ENCODE measurements around the gene ZYG11A.

ZYG11A gene

DNA sequence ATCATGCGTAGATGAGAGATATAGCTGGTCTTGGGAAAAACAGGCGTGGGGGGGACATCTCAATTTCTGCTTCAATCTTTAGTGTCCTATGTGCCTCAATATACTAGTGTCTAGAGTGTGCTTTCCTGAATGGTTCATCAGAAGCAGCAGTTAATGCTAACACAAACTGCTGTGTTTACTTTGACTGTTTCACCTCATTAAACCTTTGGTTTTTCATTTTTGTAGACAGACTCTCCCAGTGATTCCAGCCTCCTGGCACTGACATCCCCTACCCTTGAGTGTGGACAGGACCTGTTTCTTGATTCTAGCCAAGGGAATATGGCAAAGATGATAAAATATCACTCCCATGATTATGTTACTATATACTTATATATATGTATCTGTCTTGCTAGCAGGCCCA, 37.6 kb downstream of the ZYG11A start:
- no peak for DNase-seq

DNA sequence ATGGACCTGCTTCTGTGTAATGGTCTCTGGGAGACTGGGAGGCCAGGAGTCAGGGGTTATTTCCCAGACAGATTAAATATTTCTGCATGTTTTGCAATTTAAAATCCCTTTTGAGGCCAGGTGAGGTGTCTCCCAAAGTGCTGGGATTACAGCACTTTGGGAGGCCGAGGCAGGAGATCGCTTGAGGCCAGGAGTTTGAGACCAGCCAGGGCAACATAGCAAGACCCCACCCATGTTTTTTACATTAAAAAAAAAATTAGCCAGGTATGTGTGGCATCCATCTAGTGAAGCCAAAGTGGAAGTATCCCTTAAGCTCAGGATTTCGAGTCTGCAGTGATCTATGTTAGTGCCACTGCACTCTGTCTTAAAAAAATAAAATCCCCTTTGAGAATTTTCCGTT, 44.9 kb downstream of the ZYG11A start:
- DNase-seq, result no peak

DNA sequence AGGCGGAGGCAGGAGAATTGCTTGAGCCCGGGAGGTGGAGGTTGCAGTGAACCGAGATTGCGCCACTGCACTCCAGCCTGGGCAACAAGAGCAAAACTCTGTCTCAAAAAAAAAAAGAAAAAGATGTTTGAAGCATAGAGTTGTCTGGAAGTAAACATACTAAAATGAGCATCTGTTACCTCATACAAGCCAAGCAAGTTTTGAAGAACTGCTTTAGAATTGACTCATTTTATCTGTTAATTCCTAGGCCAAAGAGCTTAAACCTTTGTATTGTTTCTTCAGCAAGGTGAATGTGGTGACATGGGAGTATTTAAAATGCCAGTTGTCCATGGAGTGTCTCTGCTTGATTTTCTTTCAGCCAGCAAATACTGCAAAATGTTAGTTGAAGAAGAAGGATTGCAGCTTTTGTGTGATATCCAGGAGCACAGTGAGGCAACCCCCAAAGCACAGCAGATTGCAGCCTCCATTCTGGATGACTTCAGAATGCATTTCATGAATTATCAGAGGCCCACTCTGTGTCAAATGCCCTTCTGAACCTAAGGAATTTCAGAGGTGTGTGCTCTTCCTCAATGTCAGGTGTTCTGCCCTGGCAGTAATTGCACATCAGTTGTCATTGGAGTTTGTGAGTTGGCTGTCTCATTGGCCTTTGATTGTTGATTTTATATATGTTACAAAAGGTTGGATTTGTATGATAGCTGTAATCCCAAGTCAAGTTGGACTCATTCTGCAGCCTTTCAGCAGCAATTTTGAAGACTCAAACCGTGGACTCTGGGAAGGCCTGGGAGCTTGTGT, 50.1 kb downstream of the ZYG11A start:
- no peak for DNase-seq

DNA sequence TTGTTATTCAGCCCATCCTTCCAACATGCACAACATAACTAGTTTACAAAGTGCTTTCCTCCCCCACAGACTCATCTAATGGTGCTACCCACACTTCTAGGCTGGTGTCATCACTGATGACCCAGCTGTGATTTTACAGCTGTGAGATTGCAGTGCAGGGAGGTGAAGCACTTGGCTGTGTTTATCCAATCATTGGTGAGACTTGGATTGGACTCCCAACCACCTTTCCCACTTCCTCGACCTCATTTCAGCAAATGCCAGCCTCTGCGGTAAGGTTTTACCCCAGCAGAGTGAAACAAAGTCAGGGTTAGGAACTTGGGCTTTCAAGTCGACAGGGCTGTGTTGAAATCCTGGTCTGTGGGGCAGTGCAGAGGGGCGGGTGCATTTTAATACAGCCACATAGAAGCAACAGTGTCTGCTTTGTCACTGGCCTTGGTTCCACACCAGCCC, 56.9 kb downstream of the ZYG11A start:
- DNase-seq, result no peak

DNA sequence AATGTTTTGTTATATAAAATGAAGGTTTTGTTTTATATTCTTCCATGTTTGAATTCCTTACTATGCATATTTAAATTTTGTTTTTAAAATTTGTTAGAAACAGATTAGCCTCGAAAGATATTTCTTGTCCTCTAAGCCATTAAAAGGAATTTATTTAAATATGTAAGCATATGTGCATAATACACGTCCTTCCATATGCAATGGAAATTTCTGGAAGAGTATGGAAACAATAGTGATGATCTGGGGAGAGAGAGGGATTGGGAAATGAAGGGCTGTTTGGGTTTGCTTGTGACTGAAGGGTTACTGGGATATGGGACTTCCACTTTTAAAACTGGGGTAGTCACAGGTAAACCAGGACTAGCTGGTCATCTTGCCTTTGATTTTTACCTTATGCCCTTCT, 57.8 kb downstream of the ZYG11A start:
- DNase-seq, result no peak

DNA sequence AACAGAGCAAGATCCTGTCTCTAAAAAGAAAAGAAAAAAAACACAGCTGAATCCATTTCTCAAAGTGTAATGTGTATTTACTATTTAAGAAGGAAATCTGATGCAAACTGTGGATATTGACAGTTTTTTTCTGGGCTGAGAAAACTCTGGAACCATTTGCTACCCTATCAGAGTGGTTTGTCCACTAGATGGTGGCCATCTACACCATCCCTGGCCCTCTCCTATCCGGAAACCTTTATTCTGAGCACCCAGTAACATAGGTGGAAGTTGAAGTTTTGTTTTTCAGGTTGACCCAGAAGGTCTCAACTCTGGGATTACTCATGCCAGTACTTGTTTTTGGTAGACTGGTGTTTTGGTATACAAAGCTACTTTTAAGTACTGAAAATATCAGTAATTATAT, 58.8 kb downstream of the ZYG11A start:
- DNase-seq, result no peak

DNA sequence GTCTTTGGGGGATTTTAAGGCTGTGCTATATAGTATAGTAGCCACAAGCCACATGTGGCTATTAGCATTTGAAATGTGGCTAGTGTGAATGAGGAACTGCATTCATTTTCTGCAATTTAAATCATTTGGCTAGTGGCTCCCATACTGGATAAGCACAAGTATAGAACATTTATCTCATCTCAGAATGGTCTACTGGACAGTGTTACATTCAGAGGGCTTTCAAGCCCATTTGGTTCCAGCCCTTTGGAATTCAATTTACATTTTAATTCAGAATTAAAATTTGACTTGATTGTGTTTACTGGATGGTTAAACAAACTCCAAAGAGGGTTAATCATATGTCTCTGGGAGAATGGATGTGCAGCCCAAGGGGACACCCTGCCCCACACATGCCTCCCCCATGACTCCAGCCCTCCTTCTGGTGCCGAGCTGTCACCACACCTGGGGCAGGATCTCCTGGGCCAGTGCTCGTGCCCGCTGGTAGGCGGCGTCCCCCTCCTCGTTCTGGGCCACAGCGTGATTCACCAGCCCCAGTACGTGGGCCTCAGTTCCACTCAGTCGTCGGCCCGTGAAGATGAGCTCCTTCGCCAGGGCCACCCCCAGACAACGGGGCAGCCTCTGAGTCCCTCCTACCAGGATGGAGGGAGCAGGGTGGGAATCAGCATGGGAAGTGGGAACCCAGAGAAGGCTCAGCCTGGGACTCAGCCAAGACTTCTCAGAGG, 61.8 kb downstream of the ZYG11A start:
- DNase-seq, result no peak

DNA sequence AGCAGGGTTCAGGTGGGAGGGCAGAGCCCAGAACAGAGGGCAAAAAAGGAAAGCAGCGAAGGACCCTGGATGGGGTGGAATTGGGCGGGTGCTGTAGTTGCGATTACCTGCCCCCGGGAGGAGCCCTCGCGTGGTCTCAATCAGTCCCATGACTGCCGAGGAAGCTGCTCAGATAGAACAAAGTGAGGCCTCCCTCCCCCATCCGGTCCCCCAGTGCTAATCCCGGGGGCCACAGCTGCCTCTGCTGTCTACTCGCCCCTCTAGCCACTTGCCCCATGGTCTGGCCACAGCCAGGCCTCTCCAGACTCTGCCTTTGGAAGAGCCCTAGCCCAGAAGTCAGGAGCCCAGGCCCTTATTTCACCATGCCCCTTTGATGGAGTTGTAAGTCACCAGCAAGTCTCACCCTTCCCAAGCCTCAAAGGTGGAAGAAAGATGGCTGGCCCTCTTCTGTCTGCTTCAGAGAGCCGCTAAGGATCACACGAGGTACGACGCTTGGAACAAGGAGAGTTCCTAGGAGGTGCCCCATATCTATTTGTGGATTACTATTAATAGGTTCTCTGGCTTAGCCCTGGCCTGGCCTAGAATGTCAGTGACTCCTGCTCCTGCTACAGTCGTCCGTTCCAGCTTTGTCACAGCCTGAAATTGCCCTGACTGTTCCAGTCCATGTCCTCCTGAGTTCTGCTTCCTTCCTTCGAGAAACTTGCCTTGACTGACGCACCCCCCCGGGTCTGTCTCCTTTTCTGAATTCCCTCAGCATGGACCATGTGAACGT, 62.6 kb downstream of the ZYG11A start:
- DNase-seq, result no peak

DNA sequence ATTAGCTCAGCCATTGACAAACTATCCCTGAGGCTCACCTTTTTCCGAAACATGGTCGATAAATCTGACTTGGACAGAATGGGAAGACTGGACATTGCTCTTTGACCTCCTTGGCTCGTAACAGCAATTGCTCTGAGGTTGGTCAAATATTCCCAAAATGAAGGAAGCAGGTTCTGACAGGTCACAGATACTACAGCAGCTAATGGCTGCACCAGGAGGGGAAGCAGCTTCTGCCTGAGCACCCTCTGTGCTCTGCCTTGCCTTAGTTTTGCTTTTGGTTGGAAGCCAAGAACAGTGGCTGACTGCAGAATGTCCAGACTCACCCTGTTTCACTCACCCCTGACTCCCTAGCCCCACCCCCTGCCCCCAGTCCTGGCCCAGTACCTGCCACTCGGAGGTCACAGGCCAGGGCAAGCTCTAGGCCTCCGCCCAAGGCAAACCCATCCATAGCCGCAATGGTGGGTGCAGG, 63.6 kb downstream of the ZYG11A start:
- no peak for DNase-seq

DNA sequence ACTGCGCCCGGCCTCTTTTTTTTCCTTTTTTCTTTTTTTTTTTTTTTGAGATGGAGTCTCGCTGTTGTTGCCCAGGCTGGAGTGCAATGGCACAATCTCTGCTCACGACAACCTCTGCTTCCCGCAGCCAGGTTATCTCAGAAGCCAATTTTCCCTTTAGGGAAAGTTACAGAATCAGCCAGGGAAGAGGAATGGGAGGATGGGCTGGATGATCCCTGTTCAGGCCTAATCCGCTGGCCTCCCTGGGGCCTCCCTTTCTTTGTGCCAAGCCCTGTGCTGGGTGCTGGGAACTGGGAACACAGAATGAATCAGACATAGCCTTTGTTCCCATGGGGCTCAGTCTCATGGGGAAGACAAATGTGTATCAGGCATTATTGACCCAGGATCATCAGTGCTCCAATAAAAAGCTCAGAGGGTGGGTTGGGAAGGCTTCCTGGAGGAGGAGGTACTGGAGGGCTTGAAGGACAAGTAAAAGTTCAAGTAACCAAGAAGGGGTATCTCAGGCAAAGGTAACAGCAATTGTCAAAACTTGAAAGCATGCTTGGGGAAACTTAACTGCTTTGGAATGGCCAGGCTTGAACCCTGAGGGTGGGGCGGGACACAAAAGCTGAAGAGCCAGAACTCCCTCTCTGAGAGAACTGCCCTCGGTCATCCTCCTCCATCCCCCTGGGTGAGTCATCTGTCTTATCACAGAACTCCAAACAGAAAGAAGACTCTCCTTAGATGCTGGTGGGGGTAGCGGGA, 64.7 kb downstream of the ZYG11A start:
- no peak for DNase-seq

DNA sequence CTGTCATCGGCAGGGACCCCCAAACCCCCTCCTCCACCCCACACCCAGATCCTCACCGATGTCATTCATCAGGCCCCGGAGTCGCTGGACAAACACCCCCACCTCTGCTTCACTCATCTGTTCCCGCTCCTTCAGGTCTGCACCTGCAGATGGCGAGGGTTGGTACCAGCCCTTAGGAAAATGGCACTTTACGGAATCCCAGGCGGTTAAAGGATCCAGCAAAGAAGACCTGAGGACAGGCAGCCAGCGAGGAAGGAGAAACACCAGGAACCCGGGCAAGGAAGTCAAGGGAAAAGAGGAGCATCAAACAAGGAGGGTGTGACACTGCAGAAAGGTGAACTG, 65.2 kb downstream of the ZYG11A start:
- DNase-seq, result no peak

DNA sequence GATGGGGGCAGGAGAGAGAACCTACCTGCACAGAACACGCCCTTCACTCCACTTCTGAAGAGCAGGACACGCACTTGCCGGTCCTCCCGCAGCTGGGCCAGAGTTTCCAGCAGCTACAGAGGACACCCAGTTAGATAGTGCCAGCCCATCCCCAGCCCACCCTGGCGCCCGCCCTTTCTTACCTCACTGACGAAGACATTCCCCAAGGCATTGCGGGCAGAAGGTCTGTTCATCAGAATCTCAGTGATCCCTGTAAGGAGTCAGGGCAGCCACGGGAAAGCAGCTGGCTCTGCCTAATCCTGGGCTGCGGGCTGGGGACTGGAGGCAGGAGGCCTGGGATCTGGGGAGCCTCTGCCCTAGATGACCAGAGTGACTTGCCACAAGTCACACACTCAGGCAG, 69.0 kb downstream of the ZYG11A start:
- DNase-seq, result no peak

DNA sequence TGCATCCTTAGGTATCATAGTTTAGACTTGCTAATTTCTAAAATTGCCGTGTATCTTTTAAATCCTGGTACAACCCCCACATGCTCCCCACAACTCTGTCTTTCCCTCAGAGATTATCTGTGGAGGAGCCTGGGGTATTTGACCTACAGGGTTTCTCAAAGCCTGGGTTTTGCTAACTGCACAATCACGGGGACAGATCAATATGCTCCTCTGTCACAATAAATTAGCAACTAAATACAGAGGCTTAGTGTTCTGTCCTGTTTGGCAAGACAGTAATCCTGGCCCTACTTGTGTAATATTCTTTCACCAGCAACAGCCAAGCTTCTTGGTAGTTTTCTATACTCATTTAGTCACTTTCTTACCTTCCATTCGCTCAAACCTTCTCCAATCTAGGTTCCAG, 70.5 kb downstream of the ZYG11A start:
- no peak for DNase-seq

DNA sequence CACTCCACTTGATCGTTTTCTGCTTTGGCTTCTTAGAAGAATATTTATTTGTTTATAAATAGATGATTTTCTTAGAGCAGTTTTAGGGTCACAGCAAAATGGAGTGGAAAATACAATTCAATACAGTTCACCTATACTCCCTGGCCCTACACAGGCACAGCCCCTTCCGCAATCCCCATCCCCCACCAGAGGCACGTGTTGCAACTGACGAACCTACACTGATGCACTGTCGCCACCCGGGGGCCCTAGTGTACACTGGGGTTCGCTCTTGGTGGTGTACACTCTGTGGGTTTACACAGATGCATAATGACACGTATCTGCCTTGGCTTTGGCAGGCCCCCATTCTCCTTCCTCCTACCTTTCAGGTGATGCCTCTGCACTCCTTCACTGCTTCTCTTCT, 71.0 kb downstream of the ZYG11A start:
- no peak for DNase-seq

DNA sequence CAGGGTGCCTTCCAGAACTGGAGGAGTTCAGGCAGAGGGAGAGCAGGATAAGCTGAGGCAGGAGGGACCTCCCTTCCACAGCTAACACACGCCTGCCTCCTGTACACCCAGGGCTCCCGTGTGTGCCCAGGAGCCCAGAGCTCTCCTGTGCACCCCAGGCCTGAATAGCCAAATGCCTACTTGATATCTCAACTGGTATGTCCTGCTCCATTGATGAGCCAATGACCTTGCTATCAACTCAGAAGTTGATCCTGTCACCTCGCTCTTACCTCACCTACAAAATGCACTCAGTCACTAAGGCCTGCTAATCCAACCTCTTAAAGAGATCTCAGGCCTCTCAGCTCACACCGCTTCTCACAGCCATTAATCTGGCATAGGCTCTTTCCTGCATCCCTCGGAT, 71.9 kb downstream of the ZYG11A start:
- no peak for DNase-seq

DNA sequence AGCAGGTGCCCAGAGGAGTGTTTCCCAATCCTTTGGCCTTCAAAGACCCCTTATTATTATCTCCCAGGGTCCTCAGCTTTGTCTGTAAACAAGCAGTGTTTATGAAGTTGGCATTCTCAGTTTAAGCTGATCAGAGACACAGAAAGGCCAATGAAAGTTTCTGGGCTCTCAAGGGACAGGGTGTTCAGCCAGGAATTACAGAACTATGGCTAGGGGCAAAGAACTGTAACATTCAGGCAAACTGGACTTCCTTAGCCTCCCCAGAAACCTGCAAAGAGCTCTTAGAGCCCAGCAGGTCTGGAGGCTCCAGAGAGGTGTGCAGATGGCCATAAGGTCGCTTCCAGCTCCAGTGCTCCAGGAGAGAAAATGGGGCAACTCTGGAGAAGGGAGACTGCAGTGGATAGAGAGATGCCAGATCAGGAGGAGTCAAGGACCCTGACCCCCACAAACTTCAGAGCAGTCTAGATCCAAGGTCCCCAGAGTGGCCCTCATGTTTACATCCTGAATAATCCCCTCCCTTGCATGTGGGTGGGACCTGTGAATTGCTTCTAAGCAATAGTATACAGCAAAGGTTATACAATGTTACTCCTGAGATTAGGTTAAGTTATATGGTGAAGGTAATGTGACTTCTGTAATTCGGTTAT, 72.8 kb downstream of the ZYG11A start:
- DNase-seq, result no peak

DNA sequence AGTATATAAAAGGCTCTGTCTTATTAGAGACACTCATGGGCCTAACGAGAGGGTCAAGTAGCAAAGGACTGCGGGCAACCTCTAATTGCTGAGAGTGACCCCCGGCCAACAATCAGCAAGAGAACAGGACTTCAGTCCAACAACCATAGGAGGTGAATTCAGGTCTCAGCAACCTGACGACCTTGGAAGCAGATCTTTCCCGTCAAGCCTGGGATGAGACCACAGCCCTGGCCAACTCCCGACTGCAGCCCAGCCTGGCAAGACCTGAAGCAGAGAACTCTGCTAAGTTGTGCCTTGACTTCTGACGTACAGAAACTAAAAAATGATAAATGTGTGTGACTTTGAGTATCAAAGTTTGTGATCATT, 73.3 kb downstream of the ZYG11A start:
- DNase-seq, result no peak

DNA sequence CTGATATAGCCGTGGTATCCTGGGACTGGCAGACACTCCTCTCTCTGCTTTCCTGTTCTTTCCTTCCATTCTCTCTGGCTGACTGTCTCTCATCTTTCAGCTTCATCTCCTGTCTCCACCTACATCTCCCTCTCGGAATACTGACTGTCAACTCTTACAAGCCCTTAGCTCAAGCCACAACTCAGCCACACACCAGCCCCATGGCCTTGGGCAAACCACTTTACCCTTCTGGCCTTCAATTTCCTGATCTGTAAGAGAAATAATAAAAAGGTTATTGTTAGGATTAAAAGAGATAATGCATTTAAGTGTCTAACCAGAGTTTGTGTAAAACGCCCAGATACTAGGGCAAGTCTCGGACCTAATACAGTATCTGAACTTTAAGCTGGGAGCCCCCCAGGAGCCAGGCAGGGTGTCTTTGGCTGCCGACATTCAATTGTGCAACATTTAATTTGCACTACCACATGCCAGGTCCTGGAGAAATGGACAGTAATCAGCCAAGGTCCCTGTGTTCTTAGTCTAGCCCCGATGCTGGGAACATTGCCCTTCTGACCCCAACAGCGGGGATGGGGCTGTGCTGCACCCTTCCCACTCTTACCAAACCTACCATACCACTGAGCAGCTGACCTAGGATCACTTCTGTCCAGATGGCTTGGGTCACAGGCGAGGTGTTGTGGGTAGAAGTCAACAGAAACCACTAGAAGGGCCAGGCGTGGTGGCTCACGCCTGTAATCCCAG, 73.8 kb downstream of the ZYG11A start:
- DNase-seq, result no peak

DNA sequence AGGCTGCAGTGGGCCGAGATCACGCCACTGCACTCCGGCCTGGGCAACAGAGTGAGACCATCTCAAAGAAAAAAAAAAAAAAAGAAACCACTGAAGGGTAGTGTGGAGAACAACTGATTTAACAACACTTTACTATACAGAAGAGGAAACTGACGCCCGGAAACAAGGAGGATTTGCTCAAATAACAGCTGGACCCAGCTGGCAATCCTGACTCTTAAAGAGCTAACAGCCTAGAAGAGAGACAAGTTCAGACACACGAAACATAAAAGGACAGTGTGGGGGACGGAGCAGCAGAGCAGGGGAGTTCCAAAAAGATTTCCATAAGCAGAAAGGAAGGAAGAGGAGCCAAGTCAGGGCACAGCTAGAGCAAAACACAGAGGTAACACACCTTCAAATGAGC, 74.6 kb downstream of the ZYG11A start:
- DNase-seq, result no peak

DNA sequence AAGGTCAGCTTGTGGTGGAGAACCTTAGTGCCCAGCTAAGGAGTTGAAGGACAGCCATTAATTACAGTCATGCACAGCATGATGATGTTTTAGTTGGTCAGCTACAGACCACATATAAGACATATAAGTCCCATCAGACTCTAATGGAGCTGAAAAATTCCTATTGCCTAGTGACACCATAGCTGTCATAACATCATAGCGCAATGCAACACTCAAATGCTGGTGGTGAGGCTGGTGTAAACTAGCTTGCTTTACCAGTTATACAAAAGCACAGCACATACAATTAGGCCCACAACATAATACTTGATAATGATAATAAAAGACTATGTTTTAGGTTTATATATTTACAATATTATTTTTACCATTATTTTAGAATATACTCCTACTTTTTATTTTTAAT, 75.0 kb downstream of the ZYG11A start:
- DNase-seq, result no peak

DNA sequence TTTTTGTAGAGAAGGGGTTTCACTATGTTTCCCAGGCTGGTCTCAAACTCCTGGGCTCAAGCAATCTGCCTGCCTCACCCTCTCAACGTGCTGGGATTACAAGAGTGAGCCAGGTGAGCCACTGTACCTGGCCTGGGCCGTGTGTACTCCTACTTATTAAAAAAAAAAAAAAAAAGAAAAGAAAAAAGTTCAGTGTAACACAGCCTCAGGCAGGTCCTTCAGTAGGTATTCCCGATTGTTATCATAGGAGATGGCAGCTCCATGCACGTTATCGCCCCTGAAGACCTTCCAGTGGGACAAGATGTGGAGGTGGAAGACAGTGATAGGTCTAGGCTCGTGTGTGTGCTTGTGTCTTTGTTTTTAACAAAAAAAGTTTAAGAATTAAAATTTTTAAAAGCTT, 75.6 kb downstream of the ZYG11A start:
- no peak for DNase-seq
